Esophagus squamous epithelium (tissue), 5 donors: Measurements from ENCODE around the gene AEN. TPM values are rescaled to one million over a fixed set of nuclear protein-coding genes. Genes with fewer than 3 reads are reported as not detected.

Source experiments
- DNase-seq: peaks from one replicate; lab custom pipeline; 2025; lab: John Stamatoyannopoulos, UW
- H3K27ac ChIP-seq, 4 donors: fragments of 200-600 bp; sonication (generic); one replicate each; pipeline ENCODE4 v1.5.1; 2016 to 2019; ENCODE audit warnings: mild to moderate bottlenecking in 1 of 4
- H3K27me3 ChIP-seq, 4 donors: fragments of 200-600 bp; sonication (generic); 1 replicate in 3 of 4; 2 replicates in 1 of 4; pipeline versions ENCODE4 v1.5.1 to v1.6.0; 2017 to 2021; ENCODE audit warnings: antibody characterized with exemption in 1 of 4
- H3K36me3 ChIP-seq, 3 donors: fragments of 200-600 bp; sonication (generic); one replicate each; pipeline ENCODE4 v1.5.1; 2016 to 2019
- H3K4me1 ChIP-seq, 3 donors: fragments of 200-600 bp; sonication (generic); one replicate each; pipeline ENCODE4 v1.5.1; 2017 to 2019
- H3K4me3 ChIP-seq, 4 donors: fragments of 200-600 bp; sonication (generic); 1 replicate in 3 of 4; 2 replicates in 1 of 4; pipeline ENCODE4 v1.5.1; 2016 to 2019; ENCODE audit warnings: mild to moderate bottlenecking in 2 of 4, moderate library complexity in 1 of 4
- H3K9me3 ChIP-seq, 3 donors: fragments of 200-600 bp; sonication (generic); one replicate each; pipeline ENCODE4 v1.5.1; 2016 to 2019
- CTCF ChIP-seq, 6 experiments: fragments of 450-650 bp in 4 of 6; fragments of 200-600 bp in 2 of 6; sonication (generic) in 2 of 6; IDR thresholded peaks; one replicate each; pipeline ENCODE4 v1.5.1; 2016 to 2019; ENCODE audit warnings: antibody characterized with exemption in 6 of 6, mild to moderate bottlenecking in 4 of 6, moderate library complexity in 4 of 6
- POLR2A ChIP-seq, 4 donors: fragments of 450-650 bp; IDR thresholded peaks; one replicate each; pipeline ENCODE4 v1.6.1; 2017; ENCODE audit warnings: antibody characterized with exemption in 4 of 4, mild to moderate bottlenecking in 4 of 4, moderate library complexity in 3 of 4
- WGBS, 2 donors: methylation state at CpG; one replicate each; pipeline ENCODE4 v1.1.5; 2018; 5-methylcytosine and 5-hydroxymethylcytosine counted together
- intact Hi-C: fragments of 100-400 bp; cut with DNase I; formaldehyde crosslinking; loops from one replicate; pipeline ENCODE4 v1.15.0; 2022
- total RNA-seq, 4 donors: library from RNA; depleted of rRNA; stranded (reverse); fragments of >200 nt; gene quantifications; one replicate each; pipeline ENCODE4 v1.1.0, GENCODE V29; 2016
- donor health status: DM: yes; HTN: yes; CAD: no.

The AEN gene
- total RNA-seq, 4 donors from 2014 or later = 13.4 to 31.4 (median 18.1) TPM

- Histone ChIP-seq H3K9me3 (no peaks in the 10 kb centered on the region), H3K36me3 (no peaks in the 10 kb centered on the region), H3K4me3 (no peak overlapping the region), H3K4me1 (peaks cover 0 to 9% (median 0%) of the 10 kb centered on the region in 3 donors), H3K27me3 (peaks cover 0 to 48% (median 0%) of the 10 kb centered on the region in 4 donors), H3K27ac (no peak overlapping the region)
- intact Hi-C loops = loop anchor here (10.0 kb wide), 1 partner anchor 139 kb away; no protein-coding TSS in a partner anchor
- TF ChIP-seq POLR2A (IDR thresholded peaks at IDR 0.05) (no peak), CTCF (IDR thresholded peaks at IDR 0.05) (no peak)
- WGBS, 2 donors = 38 to 47% methylated on average over 5 to 7 of the region's 7 CpGs
- DNase-seq = no peak
Measured at GRCh38 chr15:88613074-88613944, 7.8 kb upstream of the AEN start.

- TF ChIP-seq CTCF (IDR thresholded peaks at IDR 0.05) = no peak
- intact Hi-C loops = loop anchor here (10.0 kb wide), 1 partner anchor 141 kb away; no protein-coding TSS in a partner anchor
- WGBS, 2 donors = 55 to 69% methylated on average over 10 to 11 of the region's 11 CpGs
- H3K27ac ChIP-seq = no peak overlapping the region
- no peak for DNase-seq
- no peaks in the 10 kb centered on the region for H3K36me3 ChIP-seq
- H3K9me3 ChIP-seq = no peaks in the 10 kb centered on the region
- H3K4me3 ChIP-seq = no peak overlapping the region
- peaks cover 0 to 10% (median 0%) of the 10 kb centered on the region in 3 donors for H3K4me1 ChIP-seq
- peaks cover 0 to 26% (median 0%) of the 10 kb centered on the region in 4 donors for H3K27me3 ChIP-seq
Measured at GRCh38 chr15:88615303-88616107, 5.6 kb upstream of the AEN start.

- H3K4me1 ChIP-seq = peaks cover 3 to 14% (median 3%) of the 10 kb centered on the region in 3 donors
- DNase-seq = no peak
- intact Hi-C loops = loop anchor here (10.0 kb wide), 1 partner anchor 141 kb away; no protein-coding TSS in a partner anchor
- no peaks in the 10 kb centered on the region for H3K9me3 ChIP-seq
- peaks cover 0 to 21% (median 0%) of the 10 kb centered on the region in 4 donors for H3K27me3 ChIP-seq
- H3K4me3 ChIP-seq = no peak overlapping the region
- H3K36me3 ChIP-seq = no peaks in the 10 kb centered on the region
- WGBS, 2 donors = 67 to 93% methylated on average over 2 to 4 of the region's 4 CpGs
- no peak for TF ChIP-seq CTCF (IDR thresholded peaks at IDR 0.05)
- no peak for TF ChIP-seq POLR2A (IDR thresholded peaks at IDR 0.05)
- H3K27ac ChIP-seq = no peak overlapping the region
Measured at GRCh38 chr15:88616240-88616639, 4.9 kb upstream of the AEN start.

- TF ChIP-seq POLR2A (IDR thresholded peaks at IDR 0.05) = no peak
- no peak for TF ChIP-seq CTCF (IDR thresholded peaks at IDR 0.05)
- Histone ChIP-seq H3K9me3 (no peaks in the 10 kb centered on the region), H3K4me1 (peaks cover 7 to 23% (median 8%) of the 10 kb centered on the region in 3 donors), H3K4me3 (no peak overlapping the region), H3K27me3 (peaks cover 0 to 12% (median 0%) of the 10 kb centered on the region in 4 donors), H3K27ac (no peak overlapping the region), H3K36me3 (no peaks in the 10 kb centered on the region)
- WGBS, 2 donors = 81 to 86% methylated on average over 8 to 10 of the region's 10 CpGs
- no peak for DNase-seq
- intact Hi-C loops = loop anchor here (10.0 kb wide), 1 partner anchor 142 kb away; no protein-coding TSS in a partner anchor
Measured at GRCh38 chr15:88617031-88617722, 4.0 kb upstream of the AEN start.
